Measurements from ENCODE around the gene JKAMP.

The JKAMP gene

DNA sequence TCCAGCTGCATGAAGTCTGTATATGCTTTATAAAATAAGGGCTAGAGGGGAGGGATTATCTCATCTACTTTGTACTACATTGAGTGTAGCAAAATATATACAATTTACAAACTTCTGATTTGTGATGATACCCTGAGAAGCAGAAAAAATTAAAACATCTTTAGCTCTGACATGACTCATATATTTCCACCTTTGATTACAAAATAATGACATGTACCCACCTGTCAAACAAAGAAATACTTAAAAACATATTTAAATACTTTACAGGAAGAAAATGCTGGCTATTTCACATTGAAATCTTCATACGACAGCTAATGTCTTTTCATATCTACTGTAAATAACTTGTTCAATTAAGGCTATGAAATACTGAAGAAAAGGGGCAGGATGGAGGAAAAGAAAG lies 22.4 kb upstream of the JKAMP start:
- TF ChIP-seq TARDBP (IDR thresholded peaks at IDR 0.05) (no peak), ARNT (IDR thresholded peaks at IDR 0.05) (no peak), BHLHE40 (IDR thresholded peaks at IDR 0.05; ENCODE audit: borderline replicate concordance) (no peak), FOXK2 (IDR thresholded peaks at IDR 0.05) (no peak), ZNF384 (IDR thresholded peaks at IDR 0.05) (no peak), LEF1 (IDR thresholded peaks at IDR 0.05; ENCODE audit: borderline replicate concordance) (no peak), ELF4 (IDR thresholded peaks at IDR 0.05) (no peak), FOXA1 (IDR thresholded peaks at IDR 0.05) (no peak), L3MBTL2 (conservative IDR thresholded peaks at IDR 0.05) (no peak), SUZ12 (IDR thresholded peaks at IDR 0.05) (no peak), HDGF (IDR thresholded peaks at IDR 0.05; ENCODE audit: borderline replicate concordance) (no peak), FOXM1 (IDR thresholded peaks at IDR 0.05; ENCODE audit: borderline replicate concordance) (no peak), NFRKB (IDR thresholded peaks at IDR 0.05) (no peak), SP1 (IDR thresholded peaks at IDR 0.05) (no peak), CTBP1 (IDR thresholded peaks at IDR 0.05; ENCODE audit: borderline replicate concordance) (no peak)
- TF ChIP-seq, protein P1, sequence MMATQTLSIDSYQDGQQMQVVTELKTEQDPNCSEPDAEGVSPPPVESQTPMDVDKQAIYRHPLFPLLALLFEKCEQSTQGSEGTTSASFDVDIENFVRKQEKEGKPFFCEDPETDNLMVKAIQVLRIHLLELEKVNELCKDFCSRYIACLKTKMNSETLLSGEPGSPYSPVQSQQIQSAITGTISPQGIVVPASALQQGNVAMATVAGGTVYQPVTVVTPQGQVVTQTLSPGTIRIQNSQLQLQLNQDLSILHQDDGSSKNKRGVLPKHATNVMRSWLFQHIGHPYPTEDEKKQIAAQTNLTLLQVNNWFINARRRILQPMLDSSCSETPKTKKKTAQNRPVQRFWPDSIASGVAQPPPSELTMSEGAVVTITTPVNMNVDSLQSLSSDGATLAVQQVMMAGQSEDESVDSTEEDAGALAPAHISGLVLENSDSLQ (IDR thresholded peaks at IDR 0.05) = no peak
- ChIA-PET CTCF (no interaction called here), POLR2A (no interaction called here)
- no peak for DNase-seq (ENCODE audit: extremely low spot score)

DNA sequence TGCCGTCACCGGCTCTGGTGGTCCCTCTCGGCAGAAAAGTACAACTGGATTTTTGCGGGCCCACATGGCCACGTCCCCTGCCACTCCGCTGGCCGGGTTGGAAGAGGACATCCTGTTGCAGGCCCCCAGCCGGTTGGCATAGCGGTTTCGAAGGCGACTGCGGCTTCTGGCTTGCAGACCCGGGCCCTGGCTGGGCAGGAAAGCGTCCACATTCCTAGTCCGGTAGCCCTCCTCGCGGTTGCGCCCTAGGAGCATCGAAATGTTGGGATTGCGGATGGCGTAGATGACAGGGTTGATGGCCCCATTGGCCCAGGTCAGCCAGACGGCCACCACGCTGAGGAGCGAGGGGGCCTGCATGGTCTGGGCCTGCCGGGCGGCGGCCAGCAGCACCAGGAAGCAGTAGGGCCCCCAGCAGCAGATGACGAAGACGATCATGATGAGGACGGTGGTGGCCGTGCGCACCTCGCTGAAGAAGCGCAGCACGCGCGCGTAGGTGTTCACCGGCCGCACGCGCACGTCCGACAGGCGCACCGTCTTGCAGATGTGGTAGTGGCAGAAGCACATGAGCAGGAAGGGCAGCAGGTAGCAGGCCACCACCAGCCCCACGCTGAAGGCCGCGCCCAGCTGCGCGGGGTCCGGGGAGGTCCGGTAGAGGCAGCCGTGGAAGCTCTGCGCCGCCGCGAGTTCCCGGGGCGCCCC lies 20.4 kb upstream of the JKAMP start:
- CTCF ChIA-PET = no interaction called here
- POLR2A ChIA-PET = no interaction called here
- no peak for DNase-seq (ENCODE audit: extremely low spot score)
- no peak for TF ChIP-seq TARDBP (IDR thresholded peaks at IDR 0.05)
- TF ChIP-seq HDGF (IDR thresholded peaks at IDR 0.05; ENCODE audit: borderline replicate concordance) = no peak
- no peak for TF ChIP-seq ARNT (IDR thresholded peaks at IDR 0.05)
- no peak for TF ChIP-seq ZNF384 (IDR thresholded peaks at IDR 0.05)
- no peak for TF ChIP-seq SUZ12 (IDR thresholded peaks at IDR 0.05)
- TF ChIP-seq, protein P1 (IDR thresholded peaks at IDR 0.05) = no peak
- TF ChIP-seq FOXK2 (IDR thresholded peaks at IDR 0.05) = no peak
- no peak for TF ChIP-seq CTBP1 (IDR thresholded peaks at IDR 0.05; ENCODE audit: borderline replicate concordance)
- no peak for TF ChIP-seq FOXM1 (IDR thresholded peaks at IDR 0.05; ENCODE audit: borderline replicate concordance)
- no peak for TF ChIP-seq NFRKB (IDR thresholded peaks at IDR 0.05)
- no peak for TF ChIP-seq BHLHE40 (IDR thresholded peaks at IDR 0.05; ENCODE audit: borderline replicate concordance)
- TF ChIP-seq SP1 (IDR thresholded peaks at IDR 0.05) = no peak
- no peak for TF ChIP-seq FOXA1 (IDR thresholded peaks at IDR 0.05)
- TF ChIP-seq ELF4 (IDR thresholded peaks at IDR 0.05) = no peak
- no peak for TF ChIP-seq LEF1 (IDR thresholded peaks at IDR 0.05; ENCODE audit: borderline replicate concordance)

DNA sequence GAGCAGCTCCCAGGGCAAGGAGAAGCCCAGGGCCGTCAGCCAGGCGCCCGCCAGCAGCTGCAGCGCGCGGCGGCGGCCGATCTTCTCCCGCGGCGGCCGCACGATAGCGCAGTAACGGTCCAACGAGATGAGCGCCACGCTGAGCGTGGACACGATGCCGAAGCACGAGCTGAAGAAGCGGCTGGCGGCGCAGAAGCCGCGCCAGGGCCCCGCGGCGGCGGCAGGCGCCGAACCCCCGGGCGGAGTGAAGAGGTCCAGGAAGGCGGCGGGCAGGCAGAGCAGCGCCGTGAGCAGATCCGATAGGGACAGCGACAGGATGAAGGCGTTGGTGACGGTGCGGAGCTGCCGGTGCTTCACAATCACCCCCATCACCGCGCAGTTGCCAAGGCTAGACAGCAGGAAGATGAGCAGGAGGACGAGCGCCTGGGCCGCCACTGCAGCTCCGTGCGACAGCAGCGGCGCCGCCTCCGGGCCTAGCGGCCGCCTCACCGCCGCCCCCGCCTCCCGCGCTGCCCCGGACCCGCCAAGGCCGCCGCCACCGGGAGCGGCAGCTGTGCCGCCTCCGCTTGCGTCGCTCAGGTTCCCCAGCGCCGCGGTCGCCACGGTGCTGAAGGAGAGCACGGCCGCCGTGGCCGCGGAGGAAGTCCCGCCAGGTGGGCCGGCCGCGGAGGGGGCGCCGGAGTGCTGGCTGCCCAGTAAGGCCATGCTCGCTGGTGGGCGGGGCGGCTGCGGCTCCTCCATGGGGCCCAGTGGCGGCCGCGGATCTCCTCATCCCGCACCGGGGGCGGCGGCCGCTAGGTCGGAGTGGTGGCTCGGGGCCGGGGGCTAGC lies 19.6 kb upstream of the JKAMP start:
- DNase-seq (ENCODE audit: extremely low spot score) = no peak
- no peak for TF ChIP-seq CTBP1 (IDR thresholded peaks at IDR 0.05; ENCODE audit: borderline replicate concordance)
- TF ChIP-seq SP1 (IDR thresholded peaks at IDR 0.05) = no peak
- TF ChIP-seq ELF4 (IDR thresholded peaks at IDR 0.05) = no peak
- no peak for TF ChIP-seq LEF1 (IDR thresholded peaks at IDR 0.05; ENCODE audit: borderline replicate concordance)
- TF ChIP-seq FOXA1 (IDR thresholded peaks at IDR 0.05) = no peak
- TF ChIP-seq TARDBP (IDR thresholded peaks at IDR 0.05) = no peak
- TF ChIP-seq ARNT (IDR thresholded peaks at IDR 0.05) = no peak
- no peak for TF ChIP-seq NFRKB (IDR thresholded peaks at IDR 0.05)
- no peak for TF ChIP-seq L3MBTL2 (conservative IDR thresholded peaks at IDR 0.05)
- no peak for TF ChIP-seq SUZ12 (IDR thresholded peaks at IDR 0.05)
- no peak for TF ChIP-seq FOXM1 (IDR thresholded peaks at IDR 0.05; ENCODE audit: borderline replicate concordance)
- TF ChIP-seq ZNF384 (IDR thresholded peaks at IDR 0.05) = no peak
- TF ChIP-seq, protein P1 (IDR thresholded peaks at IDR 0.05) = no peak
- no peak for TF ChIP-seq HDGF (IDR thresholded peaks at IDR 0.05; ENCODE audit: borderline replicate concordance)
- no peak for TF ChIP-seq BHLHE40 (IDR thresholded peaks at IDR 0.05; ENCODE audit: borderline replicate concordance)
- TF ChIP-seq FOXK2 (IDR thresholded peaks at IDR 0.05) = no peak
- CTCF ChIA-PET = no interaction called here
- POLR2A ChIA-PET = no interaction called here

DNA sequence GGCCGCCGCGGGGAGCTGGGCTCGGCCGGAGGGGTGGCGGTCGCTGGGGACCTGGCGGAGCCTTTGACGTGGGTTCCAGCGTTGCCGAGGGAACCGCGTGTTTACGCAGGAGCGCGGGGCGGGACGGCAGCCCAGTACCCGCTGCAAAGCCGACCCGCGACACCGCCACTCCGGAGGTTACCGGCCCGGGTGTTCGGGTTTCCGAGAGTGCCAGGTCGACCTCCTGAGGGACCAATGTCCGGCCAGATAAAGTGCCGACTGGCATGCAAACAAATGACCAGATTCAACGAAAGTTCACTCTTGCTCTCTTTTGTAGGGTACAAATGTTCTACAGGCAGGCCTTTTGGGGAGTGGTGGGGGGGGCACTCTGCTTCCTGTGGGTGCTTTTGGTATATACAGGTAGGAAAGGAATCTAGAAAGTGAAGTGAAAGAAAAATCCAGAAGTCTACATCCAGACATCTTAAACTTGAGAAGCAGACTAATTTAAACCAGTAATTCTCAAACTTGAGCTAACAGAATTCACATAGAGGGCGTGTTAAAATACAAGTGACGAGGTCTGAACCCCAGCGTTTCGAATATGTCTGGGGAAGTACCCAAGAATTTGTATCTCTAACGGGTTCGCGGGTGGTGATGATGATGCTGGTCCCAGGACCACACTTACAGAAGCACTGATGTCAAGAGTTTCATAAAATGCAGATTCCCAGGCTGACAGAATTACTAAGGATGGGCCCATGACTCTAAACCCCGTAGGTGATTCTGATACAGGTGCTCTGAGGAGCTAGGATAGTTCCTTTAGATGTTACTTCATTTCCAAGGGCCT lies 18.8 kb upstream of the JKAMP start, which contains the start of gene GPR135:
Gene GPR135 (minus strand): TSS at position 65 of the 820 bp plus-strand sequence. CDS start 154 bp downstream, outside the sequence.
- CTCF ChIA-PET = no interaction called here
- no peak for DNase-seq (ENCODE audit: extremely low spot score)
- TF ChIP-seq FOXA1 (IDR thresholded peaks at IDR 0.05) = no peak
- TF ChIP-seq ELF4 (IDR thresholded peaks at IDR 0.05) = no peak
- no peak for TF ChIP-seq LEF1 (IDR thresholded peaks at IDR 0.05; ENCODE audit: borderline replicate concordance)
- no peak for TF ChIP-seq HDGF (IDR thresholded peaks at IDR 0.05; ENCODE audit: borderline replicate concordance)
- no peak for TF ChIP-seq ARNT (IDR thresholded peaks at IDR 0.05)
- no peak for TF ChIP-seq CTBP1 (IDR thresholded peaks at IDR 0.05; ENCODE audit: borderline replicate concordance)
- no peak for TF ChIP-seq NFRKB (IDR thresholded peaks at IDR 0.05)
- TF ChIP-seq BHLHE40 (IDR thresholded peaks at IDR 0.05; ENCODE audit: borderline replicate concordance) = no peak
- TF ChIP-seq, protein P1 (IDR thresholded peaks at IDR 0.05) = no peak
- TF ChIP-seq SP1 (IDR thresholded peaks at IDR 0.05) = no peak
- no peak for TF ChIP-seq FOXK2 (IDR thresholded peaks at IDR 0.05)
- POLR2A ChIA-PET = no interaction called here

Measured in HEK293T (cell line).